K562 treated with DMSO at 1 percent for 12 hours (cell line): Measurements from ENCODE around the gene NECAB3. TPM values are rescaled to one million over a fixed set of nuclear protein-coding genes. Genes with fewer than 3 reads are reported as not detected.

Experiments
- total RNA-seq: library from RNA; unstranded; fragments of 300-600 nt; gene quantifications from 2 replicates; pipeline ENCODE4 v1.2.3, GENCODE V29; 2022; ENCODE audit not compliant: insufficient read depth

The NECAB3 gene
- total RNA-seq: 41.9 and 55.4 TPM in 2 replicates

GRCh38 chr20:33674294-33675135 is at the start of gene NECAB3:
Gene NECAB3, minus strand, starts transcription at chr20:33674428. Its CDS starts 76 bp downstream, at chr20:33674352.

GRCh38 chr20:33719989-33720709 is 45.9 kb upstream of the NECAB3 start, which contains the start of gene PXMP4:
Gene PXMP4, minus strand, starts transcription at chr20:33720310. Its CDS starts 103 bp downstream, at chr20:33720207.

GRCh38 chr20:33686100-33686983 is 12.1 kb upstream of the NECAB3 start, which contains the start of gene E2F1:
Gene E2F1, minus strand, starts transcription at chr20:33686385. Its CDS starts 121 bp downstream, at chr20:33686264.

GRCh38 chr20:33666293-33667244 is 7.7 kb downstream of the NECAB3 start, which contains the start of gene ACTL10:
Gene ACTL10, plus strand, starts transcription at chr20:33666943. Its CDS starts 555 bp downstream, at chr20:33667498.

GRCh38 chr20:33662172-33662571 is 12.1 kb downstream of the NECAB3 start, which contains the start of gene C20orf144:
Gene C20orf144, plus strand, starts transcription at chr20:33662327. Its CDS starts 19 bp downstream, at chr20:33662346.

Other genes with a start within 250 kb of the NECAB3 start
- gene SNTA1, start 230.7 kb downstream of the NECAB3 start, total RNA-seq: 18.5 and 21.8 TPM in 2 replicates
- gene CBFA2T2, start 184.3 kb downstream of the NECAB3 start, total RNA-seq: 6.1 and 27.2 TPM in 2 replicates
- 0.56 TPM in 1 of 2 replicates, not detected in the other for gene C20orf144, start 12.1 kb downstream of the NECAB3 start, total RNA-seq
- gene ACTL10, start 7.5 kb downstream of the NECAB3 start, total RNA-seq: not detected in 2 replicates
- gene E2F1, start 12.0 kb upstream of the NECAB3 start, total RNA-seq: 45.0 and 49.3 TPM in 2 replicates
- 5.8 and 14.3 TPM in 2 replicates for gene PXMP4, start 45.9 kb upstream of the NECAB3 start, total RNA-seq
- 1.8 and 3.3 TPM in 2 replicates for gene ZNF341, start 57.6 kb upstream of the NECAB3 start, total RNA-seq
- 75.4 and 76.2 TPM in 2 replicates for gene CHMP4B, start 136.9 kb upstream of the NECAB3 start, total RNA-seq